ENCODE results near the gene WBP2.

The WBP2 gene

DNA sequence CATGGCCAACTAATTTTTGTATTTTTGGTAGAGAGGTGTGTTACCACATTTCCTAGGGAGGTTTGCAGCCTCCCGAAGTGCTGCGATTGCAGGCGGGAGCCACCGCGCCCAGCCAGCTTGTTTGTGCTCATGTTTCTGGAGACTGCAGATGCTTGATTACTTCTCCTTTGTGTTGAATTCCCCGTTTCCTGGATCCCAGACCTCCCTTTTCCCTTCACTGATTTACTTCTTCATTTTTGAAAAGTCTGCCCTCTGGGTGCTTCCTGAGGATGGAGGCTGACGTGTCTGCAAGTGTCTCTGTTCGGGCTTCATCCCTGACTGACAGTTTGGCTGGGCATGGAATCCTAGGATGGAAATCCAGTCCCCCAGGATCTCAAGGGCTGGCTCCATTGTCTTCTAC lies 30.3 kb upstream of the WBP2 start:
- Histone ChIP-seq H3K4me3 (ENCODE audit: insufficient read depth, low read length, poor library complexity, severe bottlenecking) (no peak overlapping the region), H3K27me3 (ENCODE audit: low read length) (no peaks in the 10 kb centered on the region), H3K27ac (ENCODE audit: low read depth, low read length) (no peak overlapping the region), H3K9ac (ENCODE audit: low read length) (no peak overlapping the region), H3K4me2 (ENCODE audit: low read depth, low read length, poor library complexity, severe bottlenecking) (no peak overlapping the region), H3K79me2 (ENCODE audit: insufficient read depth, low read length) (no peaks in the 10 kb centered on the region), H2AFZ (ENCODE audit: low read depth, low read length, severe bottlenecking) (no peak overlapping the region), H4K20me1 (ENCODE audit: low read depth, low read length) (no peaks in the 10 kb centered on the region), H3K9me2 (replicated peaks; ENCODE audit: insufficient read depth, low read length) (no peaks in the 10 kb centered on the region), H3K9me3 (ENCODE audit: insufficient read depth, low read length) (no peaks in the 10 kb centered on the region), H3K36me3 (ENCODE audit: low read length) (no peaks in the 10 kb centered on the region), H3F3A (ENCODE audit: insufficient read depth) (no peaks in the 10 kb centered on the region)
- TF ChIP-seq CTCF (IDR thresholded peaks at IDR 0.05; ENCODE audit: insufficient read depth, low read length, poor library complexity, severe bottlenecking) (no peak), EZH2phosphoT487 (conservative IDR thresholded peaks at IDR 0.05; ENCODE audit: low read length) (no peak)

GRCh38 chr17:75881678-75882454 lies 26.7 kb upstream of the WBP2 start:
- TF ChIP-seq CTCF (IDR thresholded peaks at IDR 0.05; ENCODE audit: insufficient read depth, low read length, poor library complexity, severe bottlenecking) = no peak
- no peak for TF ChIP-seq EZH2phosphoT487 (conservative IDR thresholded peaks at IDR 0.05; ENCODE audit: low read length)
- no peak overlapping the region for H3K4me2 ChIP-seq (ENCODE audit: low read depth, low read length, poor library complexity, severe bottlenecking)
- no peaks in the 10 kb centered on the region for H3K36me3 ChIP-seq (ENCODE audit: low read length)
- no peaks in the 10 kb centered on the region for H3K27me3 ChIP-seq (ENCODE audit: low read length)
- H3K9me2 ChIP-seq (replicated peaks; ENCODE audit: insufficient read depth, low read length) = no peaks in the 10 kb centered on the region
- no peaks in the 10 kb centered on the region for H3F3A ChIP-seq (ENCODE audit: insufficient read depth)
- no peaks in the 10 kb centered on the region for H3K9me3 ChIP-seq (ENCODE audit: insufficient read depth, low read length)
- H3K4me3 ChIP-seq (ENCODE audit: insufficient read depth, low read length, poor library complexity, severe bottlenecking) = no peak overlapping the region
- H4K20me1 ChIP-seq (ENCODE audit: low read depth, low read length) = no peaks in the 10 kb centered on the region
- no peak overlapping the region for H3K9ac ChIP-seq (ENCODE audit: low read length)
- H2AFZ ChIP-seq (ENCODE audit: low read depth, low read length, severe bottlenecking) = no peak overlapping the region
- no peak overlapping the region for H3K27ac ChIP-seq (ENCODE audit: low read depth, low read length)
- no peaks in the 10 kb centered on the region for H3K79me2 ChIP-seq (ENCODE audit: insufficient read depth, low read length)

DNA sequence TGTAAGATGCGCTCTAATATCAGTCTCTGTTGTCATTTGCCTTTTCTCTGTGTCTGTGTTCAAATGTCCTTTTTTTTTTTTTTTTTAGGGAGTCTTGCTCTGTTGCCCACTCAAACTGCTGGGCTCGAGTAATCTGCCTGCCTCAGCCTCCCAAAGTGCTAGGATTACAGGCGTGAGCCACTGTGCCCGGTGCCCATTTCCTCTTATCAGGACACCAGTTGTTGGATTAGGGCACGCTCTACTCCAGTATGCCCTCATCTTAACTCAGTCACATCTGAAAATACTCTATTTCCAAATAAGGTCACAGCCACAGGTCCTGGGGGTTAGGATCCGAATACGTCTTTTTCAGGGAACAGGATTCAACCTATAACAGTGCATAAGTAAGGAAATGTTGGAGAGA lies 25.1 kb upstream of the WBP2 start:
- no peak overlapping the region for H3K4me3 ChIP-seq (ENCODE audit: insufficient read depth, low read length, poor library complexity, severe bottlenecking)
- no peaks in the 10 kb centered on the region for H3K79me2 ChIP-seq (ENCODE audit: insufficient read depth, low read length)
- H3F3A ChIP-seq (ENCODE audit: insufficient read depth) = no peaks in the 10 kb centered on the region
- no peak overlapping the region for H3K4me2 ChIP-seq (ENCODE audit: low read depth, low read length, poor library complexity, severe bottlenecking)
- TF ChIP-seq CTCF (IDR thresholded peaks at IDR 0.05; ENCODE audit: insufficient read depth, low read length, poor library complexity, severe bottlenecking) (no peak), EZH2phosphoT487 (conservative IDR thresholded peaks at IDR 0.05; ENCODE audit: low read length) (no peak)
- H3K9ac ChIP-seq (ENCODE audit: low read length) = no peak overlapping the region
- no peaks in the 10 kb centered on the region for H3K27me3 ChIP-seq (ENCODE audit: low read length)
- H3K9me3 ChIP-seq (ENCODE audit: insufficient read depth, low read length) = no peaks in the 10 kb centered on the region
- no peak overlapping the region for H3K27ac ChIP-seq (ENCODE audit: low read depth, low read length)
- H4K20me1 ChIP-seq (ENCODE audit: low read depth, low read length) = no peaks in the 10 kb centered on the region
- no peaks in the 10 kb centered on the region for H3K36me3 ChIP-seq (ENCODE audit: low read length)
- H3K9me2 ChIP-seq (replicated peaks; ENCODE audit: insufficient read depth, low read length) = no peaks in the 10 kb centered on the region
- H2AFZ ChIP-seq (ENCODE audit: low read depth, low read length, severe bottlenecking) = no peak overlapping the region
